Stimulated activated CD8-positive, alpha-beta memory T cell treated with anti-CD3 and anti-CD28 coated beads, Interleukin-12 subunit alpha, Interleukin-12 subunit beta, amount 100 ng/mL, for 4 hours (primary cell): ENCODE data around the gene ANKRD16.
"Not testable (repeated sequence)": the region's sequence is repeated elsewhere in the genome, so short reads cannot be mapped to it uniquely, and the experiment has no call there.

Source experiments
- DNase-seq: peaks from one replicate; pipeline ENCODE4 v3.0.0-alpha.2; 2020; ENCODE audit warnings: low read depth

Gene ANKRD16

GRCh38 chr10:5889624-5890451, at the start of gene ANKRD16, which contains the start of gene FBH1:
Gene ANKRD16 (minus strand): TSS chr10:5889893. CDS start chr10:5889354, 539 bp downstream.
Gene FBH1 (plus strand): TSS chr10:5890243. CDS start chr10:5890346, 103 bp downstream.
- DNase-seq: peak; percentile 98

GRCh38 chr10:5938291-5938690, 48.6 kb upstream of the ANKRD16 start:
- no peak for DNase-seq

- no peak for DNase-seq
Observed at GRCh38 chr10:5937016-5937415, 47.3 kb upstream of the ANKRD16 start.

- DNase-seq: no peak
Observed at GRCh38 chr10:5935628-5936027, 45.9 kb upstream of the ANKRD16 start.

- no peak for DNase-seq
Observed at GRCh38 chr10:5933909-5934546, 44.3 kb upstream of the ANKRD16 start.

GRCh38 chr10:5932345-5932744, 42.7 kb upstream of the ANKRD16 start:
- DNase-seq: no peak

DNA sequence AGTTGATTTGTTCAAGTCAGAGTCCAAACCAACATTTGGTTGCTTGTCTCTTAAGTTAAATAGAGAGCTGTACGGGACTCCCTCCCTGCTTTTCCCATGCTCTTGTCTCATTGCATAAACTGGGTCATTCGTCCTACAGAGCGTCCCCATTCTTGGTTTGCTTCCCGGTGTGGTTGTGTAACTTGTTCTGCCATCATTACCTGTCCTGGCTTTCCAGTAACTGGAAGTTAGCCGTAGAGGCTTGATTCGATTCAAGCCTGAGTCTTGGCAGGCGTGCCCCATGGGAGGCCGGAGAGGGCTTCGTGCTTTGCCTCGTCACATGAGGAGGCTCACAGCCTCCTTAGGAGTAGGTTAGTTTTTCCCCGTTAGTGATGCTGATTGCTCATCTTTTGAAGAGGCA, 40.6 kb upstream of the ANKRD16 start:
- no peak for DNase-seq

DNA sequence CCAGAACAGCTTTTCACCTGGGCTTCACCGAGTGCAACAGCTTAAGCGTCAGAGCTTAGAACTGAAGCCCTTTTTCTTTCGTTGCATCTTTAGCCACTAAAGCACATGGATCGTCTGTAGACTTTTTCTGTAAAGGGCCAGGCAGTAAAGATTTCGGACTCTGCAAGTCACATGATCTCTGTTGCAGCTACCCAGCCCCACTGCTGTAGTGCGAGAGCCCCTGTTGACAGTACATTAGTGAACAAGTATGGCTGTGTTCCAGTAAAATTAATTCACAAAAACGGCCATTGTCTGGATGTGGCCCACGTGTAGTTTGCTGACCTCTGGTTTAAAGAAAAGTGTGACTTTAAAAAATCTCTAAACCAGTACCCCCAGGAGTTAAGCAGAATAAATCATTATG, 39.7 kb upstream of the ANKRD16 start:
- no peak for DNase-seq

GRCh38 chr10:5927306-5927705, 37.6 kb upstream of the ANKRD16 start:
- no peak for DNase-seq

GRCh38 chr10:5924889-5925288, 35.2 kb upstream of the ANKRD16 start:
- DNase-seq: no peak

- no peak for DNase-seq
Observed at GRCh38 chr10:5921746-5922145, 32.1 kb upstream of the ANKRD16 start.

DNA sequence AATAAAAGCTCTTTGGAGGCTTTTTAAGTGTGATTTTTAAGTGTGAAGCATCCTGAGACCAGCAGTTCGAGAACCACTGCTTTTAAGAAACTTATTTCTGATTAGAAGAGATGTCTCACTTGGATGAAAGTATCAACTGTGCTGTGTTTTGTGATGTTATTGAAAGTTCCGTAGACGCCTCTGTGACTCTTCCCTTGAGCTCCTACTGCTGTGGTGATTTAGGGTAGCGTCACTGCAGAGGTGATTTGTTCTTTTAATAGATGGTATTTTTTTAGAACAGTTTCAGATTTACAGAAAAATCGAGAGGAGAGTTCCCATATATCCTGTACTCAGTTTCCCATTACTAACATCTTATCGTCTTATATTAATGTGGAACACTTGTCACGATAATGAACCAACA, 29.9 kb upstream of the ANKRD16 start:
- no peak for DNase-seq

GRCh38 chr10:5918763-5919162, 29.1 kb upstream of the ANKRD16 start:
- DNase-seq: no peak

DNA sequence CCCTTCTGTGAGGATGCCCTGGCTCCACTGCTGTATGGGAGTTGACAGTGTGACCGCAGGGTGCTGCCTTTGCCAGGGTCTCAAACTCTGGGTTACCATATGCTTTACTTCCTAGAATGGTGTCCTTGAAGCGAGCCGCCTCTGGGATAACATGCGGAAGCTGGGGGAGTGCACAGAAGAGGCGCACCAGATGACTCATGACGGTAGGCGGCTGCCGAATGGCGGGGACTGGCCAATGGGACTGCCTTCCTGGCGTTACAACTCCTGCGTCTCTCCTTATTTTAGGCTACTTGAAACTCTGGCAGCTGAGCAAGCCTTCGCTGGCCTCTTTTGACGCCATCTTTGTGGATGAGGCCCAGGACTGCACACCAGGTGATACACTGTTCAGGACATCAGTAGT, 27.6 kb upstream of the ANKRD16 start:
- DNase-seq: no peak

DNA sequence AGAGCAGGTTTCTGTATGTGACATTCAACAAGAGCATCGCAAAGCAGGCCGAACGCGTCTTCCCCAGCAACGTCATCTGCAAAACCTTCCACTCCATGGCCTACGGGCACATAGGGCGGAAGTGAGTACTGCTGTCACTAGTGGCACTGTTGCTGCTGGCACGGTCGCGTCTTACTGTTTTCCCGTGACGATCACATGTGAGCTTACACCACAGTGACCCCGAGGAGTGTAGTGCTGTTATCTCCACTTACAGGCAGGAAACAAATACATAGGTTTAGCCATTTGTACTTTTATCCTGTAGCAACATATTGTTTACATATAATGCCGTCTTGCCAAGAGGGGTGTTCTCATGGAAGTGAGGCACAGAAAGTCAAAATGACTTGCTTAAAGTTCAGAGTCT, 25.8 kb upstream of the ANKRD16 start:
- DNase-seq: no peak

DNA sequence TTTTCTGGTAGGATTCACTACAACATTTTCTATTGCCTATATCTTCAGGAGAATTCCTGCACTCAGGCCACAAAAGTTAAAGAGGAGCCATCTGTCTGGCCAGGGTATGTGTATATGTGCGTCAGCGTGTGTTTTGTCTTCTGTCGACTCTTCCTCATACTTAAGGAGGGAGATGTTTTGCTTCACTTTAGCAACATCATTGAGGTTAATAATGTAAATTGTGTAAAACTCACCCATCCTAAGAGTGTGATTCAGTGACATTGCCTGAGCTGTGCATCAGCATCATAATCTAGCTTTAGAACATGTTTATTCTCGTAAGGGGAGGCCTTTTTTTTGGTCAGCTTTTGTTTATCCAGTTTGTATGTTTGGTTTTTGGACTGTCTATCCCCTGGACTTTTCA, 24.0 kb upstream of the ANKRD16 start:
- DNase-seq: no peak

GRCh38 chr10:5911670-5912069, 22.0 kb upstream of the ANKRD16 start:
- DNase-seq: no peak

GRCh38 chr10:5910323-5911100, 20.8 kb upstream of the ANKRD16 start:
- DNase-seq: no peak

DNA sequence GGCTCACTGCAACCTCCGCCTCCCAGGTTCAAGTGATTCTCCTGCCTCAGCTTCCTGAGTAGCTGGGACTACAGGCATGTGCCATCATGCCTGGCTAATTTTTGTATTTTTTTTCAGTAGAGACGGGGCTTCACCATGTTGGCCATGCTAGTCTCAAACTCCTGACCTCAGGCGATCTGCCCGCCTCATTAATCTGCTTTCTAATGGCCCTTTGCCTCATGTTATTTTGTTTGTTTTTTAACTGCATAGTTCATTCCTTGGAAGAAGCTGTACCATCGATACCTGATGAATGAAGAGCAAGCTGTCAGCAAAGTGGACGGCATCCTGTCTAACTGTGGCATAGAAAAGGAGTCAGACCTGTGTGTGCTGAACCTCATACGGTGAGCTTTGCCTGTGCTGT, 19.0 kb upstream of the ANKRD16 start:
- not testable (repeated sequence) for DNase-seq

DNA sequence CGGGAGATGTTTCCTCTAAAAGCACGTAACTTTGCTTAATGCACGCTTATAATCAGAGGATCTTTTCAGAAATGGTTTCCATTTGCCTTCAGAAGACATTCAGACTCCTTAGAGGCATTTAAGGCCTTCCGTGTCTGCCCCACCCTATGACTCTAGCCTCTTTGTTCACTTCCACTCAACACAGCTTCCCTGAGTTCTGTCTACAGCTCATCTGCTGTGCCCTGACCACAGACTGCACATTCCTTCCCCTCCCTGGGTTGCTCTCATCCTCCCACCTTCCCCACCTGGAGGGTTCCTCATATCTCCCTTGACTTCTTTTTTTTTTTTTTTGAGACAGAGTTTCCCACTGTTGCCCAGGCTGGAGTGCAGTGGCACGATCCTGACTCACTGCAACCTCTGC, 17.0 kb upstream of the ANKRD16 start:
- DNase-seq: no peak

DNA sequence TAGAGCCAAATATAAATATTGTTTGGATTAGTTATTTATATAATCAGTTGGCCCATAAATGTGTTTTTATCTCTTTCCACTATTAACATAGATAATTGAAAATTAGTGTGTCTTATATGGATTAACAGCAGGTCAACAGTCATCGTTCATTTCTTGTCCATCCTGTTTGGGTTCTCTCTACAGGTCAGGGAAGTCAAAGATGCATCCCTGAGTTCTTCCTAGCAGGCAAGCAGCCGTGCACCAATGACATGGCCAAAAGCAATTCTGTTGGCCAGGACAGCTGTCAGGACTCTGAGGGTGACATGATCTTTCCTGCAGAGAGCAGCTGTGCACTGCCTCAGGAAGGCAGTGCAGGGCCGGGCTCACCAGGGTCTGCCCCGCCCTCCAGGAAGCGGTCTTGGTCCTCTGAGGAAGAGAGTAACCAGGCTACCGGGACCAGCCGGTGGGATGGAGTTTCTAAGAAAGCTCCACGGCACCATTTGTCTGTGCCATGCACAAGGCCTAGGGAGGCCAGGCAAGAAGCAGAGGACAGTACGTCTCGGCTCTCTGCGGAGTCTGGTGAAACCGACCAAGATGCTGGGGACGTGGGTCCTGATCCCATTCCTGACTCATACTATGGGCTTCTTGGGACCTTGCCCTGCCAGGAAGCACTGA, 16.3 kb upstream of the ANKRD16 start:
- DNase-seq: no peak

DNA sequence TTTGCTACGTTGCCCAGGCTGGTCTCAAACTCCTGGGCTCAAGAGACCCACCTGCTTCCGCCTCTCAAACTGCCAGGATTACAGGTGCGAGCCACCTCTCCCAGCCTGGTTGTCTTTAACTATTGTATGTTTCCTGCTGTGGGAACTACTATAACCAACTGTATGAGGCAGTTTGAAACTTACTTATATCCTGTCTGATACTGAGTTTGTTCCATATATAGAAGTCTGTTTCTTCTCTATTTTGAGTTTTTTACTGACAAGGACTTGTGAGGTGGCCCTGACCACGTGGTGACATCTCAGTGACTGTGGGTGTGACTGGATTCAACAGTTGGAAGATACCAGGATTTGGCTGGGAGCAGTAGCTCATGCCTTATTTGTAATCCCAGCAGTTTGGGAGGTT, 14.5 kb upstream of the ANKRD16 start:
- no peak for DNase-seq
